Psoas muscle (tissue), 8 donors: ENCODE measurements around the gene KRT83. TPM values are rescaled to one million over a fixed set of nuclear protein-coding genes. Genes with fewer than 3 reads are reported as not detected.

Source experiments
- ATAC-seq, 4 donors: fragments of 200-7000 bp; cut with Tn5 transposase; one replicate each; pipeline ENCODE4 v1.9.1; 2020; ENCODE audit warnings: moderate library complexity in 3 of 4, mild to moderate bottlenecking in 2 of 4
- DNase-seq, 2 donors: peaks; one replicate each; pipeline ENCODE4 v3.0.0-alpha.2; 2020
- H3K27ac ChIP-seq: fragments of 200-600 bp; one replicate; pipeline ENCODE4 v1.8.0; 2022
- H3K27me3 ChIP-seq, 3 donors: fragments of 200-600 bp in 1 of 3; one replicate each; pipeline versions ENCODE4 v1.6.1 to v1.8.0; 2013 to 2022; ENCODE audit warnings: low read length in 2 of 3, mild to moderate bottlenecking in 2 of 3, moderate library complexity in 1 of 3; ENCODE audit not compliant: insufficient read depth in 3 of 3
- H3K36me3 ChIP-seq, 2 donors: fragments of 200-600 bp in 1 of 2; one replicate each; pipeline versions ENCODE4 v1.6.1 to v1.8.0; 2013 to 2022; ENCODE audit warnings: low read depth in 1 of 2, mild to moderate bottlenecking in 1 of 2, moderate library complexity in 1 of 2; ENCODE audit not compliant: insufficient read depth in 1 of 2
- H3K4me1 ChIP-seq: fragments of 200-600 bp; one replicate; pipeline ENCODE4 v1.8.0; 2022
- H3K4me3 ChIP-seq: fragments of 200-600 bp; one replicate; pipeline ENCODE4 v1.8.0; 2022; ENCODE audit warnings: mild to moderate bottlenecking
- H3K9me3 ChIP-seq: fragments of 200-600 bp; one replicate; pipeline ENCODE4 v1.8.0; 2022
- CTCF ChIP-seq: fragments of 200-600 bp; IDR thresholded peaks from one replicate; pipeline ENCODE4 v1.8.0; 2022; ENCODE audit warnings: antibody characterized with exemption
- WGBS, 3 donors: extraction: QIAGEN DNeasy Blood & Tissue Kit; methylation state at CpG; one replicate each; pipeline versions ENCODE4 v1.1.6 to v1.1.7; 2013; 5-methylcytosine and 5-hydroxymethylcytosine counted together
- intact Hi-C, 2 donors: fragments of 100-400 bp; cut with DNase I; formaldehyde crosslinking; loops; one replicate each; pipeline versions ENCODE4 v1.11.0 to v1.14.2; 2022
- polyA plus RNA-seq, 3 donors: library from polyadenylated mRNA; stranded (reverse); fragments of 200-250 nt; gene quantifications; one replicate each; pipeline ENCODE4 v1.2.3, GENCODE V29; 2013
- total RNA-seq, 4 donors: library from RNA; stranded (reverse); fragmentation: NEBNext Ultra II Directional in 2 of 4; extraction: Animal tissue kit (Norgen Biotek cat#: 25700) in 2 of 4; gene quantifications; one replicate each; pipeline versions ENCODE4 v1.2.1 to v1.2.4, GENCODE V29; 2021 to 2023
- donor health status: healthy with polysubstance abuse.
- donor health status: DM: no; HTN: no; CAD: no; lungs with moderate emphysema.
- donor health status: Bipolar disorder and iron deficiency.
- donor health status: healthy.
- donor health status: DM: yes; HTN: yes; CAD: no.
- donor health status: DM: no; HTN: no; CAD: no.
- donor health status: DM: no; HTN: no; CAD: no.
- donor health status: DM: yes; HTN: yes; CAD: no.

The KRT83 gene
- total and polyA plus RNA-seq, 7 donors, result not detected

- H3K4me1 ChIP-seq, result no peaks in the 10 kb centered on the region
- no peak for TF ChIP-seq CTCF
- H3K9me3 ChIP-seq, result no peaks in the 10 kb centered on the region
- ATAC-seq (no peak), DNase-seq (no peak)
- intact Hi-C loops, result no loop called here
- no peak overlapping the region for H3K4me3 ChIP-seq
- no peaks in the 10 kb centered on the region for H3K27me3 ChIP-seq
- no peak overlapping the region for H3K27ac ChIP-seq
- WGBS, 3 donors, result 88 to 89% (median 89%) methylated on average over 24 of the region's 24 CpGs
- H3K36me3 ChIP-seq, result no peaks in the 10 kb centered on the region
Measured at GRCh38 chr12:52285851-52286530, 35.2 kb downstream of the KRT83 start.

- no peak overlapping the region for H3K27ac ChIP-seq
- 92 to 98% (median 93%) methylated on average over 2 of the region's 2 CpGs for WGBS, 3 donors
- DNase-seq (no peak), ATAC-seq (no peak)
- H3K36me3 ChIP-seq, result no peaks in the 10 kb centered on the region
- H3K4me1 ChIP-seq, result peaks cover 6% of the 10 kb centered on the region
- H3K4me3 ChIP-seq, result no peak overlapping the region
- no peak for TF ChIP-seq CTCF
- intact Hi-C loops, result no loop called here
- no peaks in the 10 kb centered on the region for H3K9me3 ChIP-seq
- H3K27me3 ChIP-seq, result no peaks in the 10 kb centered on the region
Measured at GRCh38 chr12:52285172-52285745, 35.9 kb downstream of the KRT83 start.

GRCh38 chr12:52284562-52285171 lies 36.5 kb downstream of the KRT83 start:
- H3K27me3 ChIP-seq, result no peaks in the 10 kb centered on the region
- no peak for TF ChIP-seq CTCF
- H3K27ac ChIP-seq, result no peak overlapping the region
- H3K4me3 ChIP-seq, result no peak overlapping the region
- intact Hi-C loops, result no loop called here
- no peak for ATAC-seq
- no peaks in the 10 kb centered on the region for H3K36me3 ChIP-seq
- no peaks in the 10 kb centered on the region for H3K9me3 ChIP-seq
- 69 to 88% (median 77%) methylated on average over 4 of the region's 4 CpGs for WGBS, 3 donors
- no peak for DNase-seq
- peaks cover 7% of the 10 kb centered on the region for H3K4me1 ChIP-seq

- no peak for TF ChIP-seq CTCF
- WGBS, 3 donors, result 36 to 48% (median 42%) methylated on average over 4 of the region's 4 CpGs
- intact Hi-C loops, result no loop called here
- H3K27ac ChIP-seq, result peak overlapping the region; percentile 39
- no peaks in the 10 kb centered on the region for H3K27me3 ChIP-seq
- no peak overlapping the region for H3K4me3 ChIP-seq
- H3K9me3 ChIP-seq, result no peaks in the 10 kb centered on the region
- DNase-seq, result peak; percentile 77 to 79
- H3K4me1 ChIP-seq, result peaks cover 7% of the 10 kb centered on the region
- H3K36me3 ChIP-seq, result no peaks in the 10 kb centered on the region
- ATAC-seq, result peak; percentile 28 to 73 (median 67)
Measured at GRCh38 chr12:52280796-52281560, 40.2 kb downstream of the KRT83 start.
